Breast epithelium (tissue), 4 donors: ENCODE data around the gene ZCCHC14. TPM values are rescaled to one million over a fixed set of nuclear protein-coding genes. Genes with fewer than 3 reads are reported as not detected.
"Not testable (repeated sequence)": the region's sequence is repeated elsewhere in the genome, so short reads cannot be mapped to it uniquely, and the experiment has no call there.

ENCODE experiments used
- DNase-seq, 2 donors: peaks; one replicate each; pipeline ENCODE4 v3.0.0-alpha.2; 2019; ENCODE audit warnings: low spot score in 2 of 2
- H3K27ac ChIP-seq, 2 donors: fragments of 200-600 bp; sonication (generic) in 1 of 2; one replicate each; pipeline ENCODE4 v1.5.1; 2016 to 2019; ENCODE audit warnings: mild to moderate bottlenecking in 1 of 2
- H3K27me3 ChIP-seq, 2 donors: fragments of 200-600 bp; sonication (generic) in 1 of 2; one replicate each; pipeline versions ENCODE4 v1.5.1 to v1.6.0; 2017 to 2019; ENCODE audit warnings: control low read depth in 1 of 2, mild to moderate bottlenecking in 1 of 2
- H3K36me3 ChIP-seq: fragments of 200-600 bp; one replicate; pipeline ENCODE4 v1.5.1; 2019
- H3K4me1 ChIP-seq, 2 donors: fragments of 200-600 bp; sonication (generic); one replicate each; pipeline ENCODE4 v1.5.1; 2016 to 2019; ENCODE audit warnings: control low read depth in 1 of 2
- H3K4me3 ChIP-seq, 3 donors: fragments of 200-600 bp; sonication (generic); 1 replicate in 2 of 3; 2 replicates in 1 of 3; pipeline ENCODE4 v1.5.1; 2016 to 2019; ENCODE audit warnings: mild to moderate bottlenecking in 3 of 3, moderate library complexity in 2 of 3
- H3K9me3 ChIP-seq, 2 donors: fragments of 200-600 bp; sonication (generic) in 1 of 2; one replicate each; pipeline ENCODE4 v1.5.1; 2016 to 2019; ENCODE audit warnings: control low read depth in 1 of 2
- CTCF ChIP-seq, 3 donors: fragments of 450-650 bp; IDR thresholded peaks; one replicate each; pipeline ENCODE4 v1.5.1; 2016 to 2017; ENCODE audit warnings: antibody characterized with exemption in 3 of 3, mild to moderate bottlenecking in 3 of 3, moderate library complexity in 3 of 3
- POLR2A ChIP-seq: fragments of 450-650 bp; IDR thresholded peaks from one replicate; pipeline ENCODE4 v1.6.1; 2016; ENCODE audit warnings: antibody characterized with exemption, mild to moderate bottlenecking, moderate library complexity
- POLR2AphosphoS5 ChIP-seq, 3 donors: sonication (generic); formaldehyde crosslinking; IDR thresholded peaks; one replicate each; pipeline ENCODE4 v1.6.1; 2017; ENCODE audit warnings: antibody characterized with exemption in 3 of 3
- intact Hi-C: fragments of 100-400 bp; cut with DNase I; formaldehyde crosslinking; loops from one replicate; pipeline ENCODE4 v1.15.1; 2023; ENCODE audit warnings: low total_unique reads
- total RNA-seq, 3 donors: library from RNA; depleted of rRNA; stranded (reverse); fragments of >200 nt; gene quantifications; one replicate each; pipeline ENCODE4 v1.1.0, GENCODE V29; 2016

The ZCCHC14 gene
- total RNA-seq, 3 donors from 2014 or later, result 15.2 to 21.0 (median 18.7) TPM

- Histone ChIP-seq H3K4me3 (no peak overlapping the region), H3K4me1 (no peaks in the 10 kb centered on the region)
Measured at GRCh38 chr16:87505834-87506233, 13.0 kb upstream of the ZCCHC14 start.

DNA sequence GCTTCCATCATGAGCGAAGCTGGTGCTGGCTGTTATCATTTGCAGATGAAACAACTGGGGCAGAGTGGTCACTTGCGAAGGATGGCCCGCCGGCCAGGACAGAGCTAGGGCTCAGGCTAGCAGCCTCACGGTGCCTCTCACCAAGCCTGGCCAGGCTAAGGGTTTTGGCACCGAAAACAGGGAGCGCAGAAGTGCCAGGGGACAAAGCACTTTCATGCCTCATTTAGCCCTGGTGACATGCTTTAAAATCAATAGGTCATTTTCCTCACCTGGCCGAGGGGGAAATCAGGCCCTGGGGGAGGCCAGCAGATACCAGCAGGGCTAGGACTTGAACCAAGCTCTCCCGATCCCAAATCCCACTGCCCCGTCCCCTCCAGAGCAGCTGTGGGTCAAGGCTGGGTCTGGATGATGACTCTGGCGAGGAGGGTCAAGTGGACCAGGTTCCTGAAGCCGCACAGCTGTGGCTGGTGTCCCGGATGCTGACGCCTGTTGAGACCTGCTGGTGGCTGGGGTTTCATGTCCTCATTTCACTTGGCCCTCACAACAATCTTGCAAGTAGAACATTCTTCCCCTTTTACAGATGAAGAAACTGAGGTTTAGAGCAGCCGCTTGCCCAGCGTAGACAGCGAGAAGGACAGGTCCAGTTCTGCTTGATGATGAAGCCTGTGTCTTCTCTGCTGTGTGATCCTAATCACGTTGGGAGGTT, 10.6 kb upstream of the ZCCHC14 start:
- H3K27ac ChIP-seq, DNase-seq, H3K4me1 ChIP-seq, H3K4me3 ChIP-seq, intact Hi-C loops, H3K27me3 ChIP-seq, H3K9me3 ChIP-seq, H3K36me3 ChIP-seq: not testable (repeated sequence)

More at GRCh38 chr16:87505834-87506233, 13.0 kb upstream of the ZCCHC14 start:
- H3K27ac ChIP-seq, result no peak overlapping the region
- H3K27me3 ChIP-seq, result no peaks in the 10 kb centered on the region
- TF ChIP-seq POLR2AphosphoS5 (IDR thresholded peaks at IDR 0.05) (no peak), POLR2A (no peak), CTCF (IDR thresholded peaks at IDR 0.05) (no peak)
- DNase-seq, result no peak
- H3K36me3 ChIP-seq, result no peaks in the 10 kb centered on the region
- H3K9me3 ChIP-seq, result no peaks in the 10 kb centered on the region
- intact Hi-C loops, result no loop called here

GRCh38 chr16:87502308-87502969, 9.6 kb upstream of the ZCCHC14 start:
- H3K4me3 ChIP-seq, result no peak overlapping the region
- TF ChIP-seq POLR2A, result no peak
- no peak for TF ChIP-seq POLR2AphosphoS5 (IDR thresholded peaks at IDR 0.05)
- TF ChIP-seq CTCF (IDR thresholded peaks at IDR 0.05), result no peak
- H3K4me1 ChIP-seq, result no peaks in the 10 kb centered on the region
- no peaks in the 10 kb centered on the region for H3K36me3 ChIP-seq
- no peak for DNase-seq
- H3K9me3 ChIP-seq, result no peaks in the 10 kb centered on the region
- no peak overlapping the region for H3K27ac ChIP-seq
- intact Hi-C loops, result no loop called here
- H3K27me3 ChIP-seq, result no peaks in the 10 kb centered on the region

DNA sequence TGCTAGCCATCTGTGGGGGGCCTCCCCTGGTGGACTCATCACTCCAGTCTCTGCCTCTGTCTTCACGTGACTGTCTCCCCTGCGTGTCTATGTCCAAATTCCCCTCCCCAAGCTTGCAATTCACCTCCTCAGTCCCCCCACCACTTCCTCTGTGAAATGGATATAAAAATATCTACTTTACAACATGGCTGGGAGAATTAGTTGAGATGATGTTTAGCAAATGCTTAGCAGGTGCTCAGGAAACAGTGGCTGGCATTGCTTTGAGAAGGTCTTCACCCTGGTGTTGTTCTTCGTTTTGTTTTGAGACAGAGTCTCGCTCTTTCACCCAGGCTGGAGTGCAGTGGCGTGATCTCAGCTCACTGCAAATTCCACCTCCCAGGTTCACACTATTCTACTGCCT, 8.3 kb upstream of the ZCCHC14 start:
- intact Hi-C loops, result no loop called here
- Histone ChIP-seq H3K4me1 (no peaks in the 10 kb centered on the region), H3K4me3 (no peak overlapping the region), H3K36me3 (no peaks in the 10 kb centered on the region), H3K27ac (no peak overlapping the region), H3K9me3 (no peaks in the 10 kb centered on the region), H3K27me3 (no peaks in the 10 kb centered on the region)
- TF ChIP-seq POLR2A (no peak), POLR2AphosphoS5 (IDR thresholded peaks at IDR 0.05) (no peak), CTCF (IDR thresholded peaks at IDR 0.05) (no peak)
- DNase-seq, result no peak

GRCh38 chr16:87499189-87499486, 6.3 kb upstream of the ZCCHC14 start:
- intact Hi-C loops, result no loop called here
- DNase-seq, result no peak
- Histone ChIP-seq H3K4me1 (no peaks in the 10 kb centered on the region), H3K9me3 (no peaks in the 10 kb centered on the region), H3K27me3 (no peaks in the 10 kb centered on the region), H3K27ac (no peak overlapping the region), H3K36me3 (no peaks in the 10 kb centered on the region), H3K4me3 (no peak overlapping the region)
- TF ChIP-seq POLR2AphosphoS5 (IDR thresholded peaks at IDR 0.05) (no peak), POLR2A (no peak), CTCF (IDR thresholded peaks at IDR 0.05) (no peak)
